Measurements from ENCODE around the gene RNF6. TPM values are rescaled to one million over a fixed set of nuclear protein-coding genes. Genes with fewer than 3 reads are reported as not detected.
A peak's percentile ranks its signal among the peaks of the same experiment; 100 is the strongest.

The RNF6 gene
- total RNA-seq, 2 donors from 2014 or later: 36.6 to 40.6 TPM

GRCh38 chr13:26184791-26185250 is 37.3 kb downstream of the RNF6 start:
- ATAC-seq (peak; percentile 43), DNase-seq (peak; percentile 60 to 63)
- intact Hi-C loops (cut with DNase I, micrococcal nuclease): loop anchor here in 1 of 2 donors (5.0 kb wide), 2 partner anchors 312 to 512 kb away; no protein-coding TSS in a partner anchor

GRCh38 chr13:26183416-26183815 is 38.7 kb downstream of the RNF6 start:
- ATAC-seq (no peak), DNase-seq (no peak)
- intact Hi-C loops (cut with DNase I, micrococcal nuclease): loop anchor here in 1 of 2 donors (5.0 kb wide), 2 partner anchors 314 to 514 kb away; no protein-coding TSS in a partner anchor

GRCh38 chr13:26179344-26179743 is 42.8 kb downstream of the RNF6 start:
- intact Hi-C loops (cut with DNase I, micrococcal nuclease): no loop called here
- DNase-seq (no peak), ATAC-seq (no peak)

- intact Hi-C loops (cut with DNase I, micrococcal nuclease): no loop called here
- ATAC-seq (no peak), DNase-seq (no peak)
These were observed 53.3 kb downstream of the RNF6 start for GRCh38 chr13:26168835-26169234.

- DNase-seq (no peak), ATAC-seq (no peak)
- intact Hi-C loops (cut with DNase I, micrococcal nuclease): no loop called here
These were observed 53.8 kb downstream of the RNF6 start for GRCh38 chr13:26168237-26168814.

GRCh38 chr13:26163812-26164211 is 58.3 kb downstream of the RNF6 start:
- ATAC-seq (no peak), DNase-seq (no peak)
- intact Hi-C loops (cut with DNase I, micrococcal nuclease): no loop called here

Other genes starting within 250 kb of the RNF6 start
- under 1 TPM; 0.12 to 0.31 TPM for gene SHISA2, start 170.3 kb downstream of the RNF6 start, total RNA-seq
- 10 to 100 TPM; 16.5 to 23.0 TPM for gene CDK8, start 31.8 kb upstream of the RNF6 start, total RNA-seq

All from left colon (tissue), 2 donors.